Muscle layer of duodenum (tissue), 2 donors: Measurements from ENCODE around the gene SPON1.
"Not testable (repeated sequence)": the region's sequence is repeated elsewhere in the genome, so short reads cannot be mapped to it uniquely, and the experiment has no call there.

ENCODE experiments used
- H3K27ac ChIP-seq: one replicate; pipeline ENCODE4 v1.7.0; 2013; ENCODE audit warnings: mild to moderate bottlenecking, low read length
- H3K27me3 ChIP-seq: one replicate; pipeline ENCODE4 v1.7.0; 2013; ENCODE audit warnings: low read depth, mild to moderate bottlenecking, control low read depth, low read length
- H3K36me3 ChIP-seq, 2 donors: one replicate each; pipeline ENCODE4 v1.7.0; 2013; ENCODE audit warnings: low read length in 2 of 2, control low read depth in 1 of 2, mild to moderate bottlenecking in 1 of 2; ENCODE audit not compliant: insufficient read depth in 2 of 2, control insufficient read depth in 1 of 2
- H3K4me1 ChIP-seq, 2 donors: one replicate each; pipeline ENCODE4 v1.7.0; 2013; ENCODE audit warnings: low read length in 2 of 2, mild to moderate bottlenecking in 2 of 2, control low read depth in 1 of 2, moderate library complexity in 1 of 2; ENCODE audit not compliant: insufficient read depth in 2 of 2, control insufficient read depth in 1 of 2
- H3K4me3 ChIP-seq, 2 donors: one replicate each; pipeline ENCODE4 v1.7.0; 2013; ENCODE audit warnings: low read length in 2 of 2, low read depth in 1 of 2, mild to moderate bottlenecking in 1 of 2
- H3K9me3 ChIP-seq, 2 donors: one replicate each; pipeline ENCODE4 v1.7.0; 2013; ENCODE audit warnings: low read length in 2 of 2, control low read depth in 1 of 2, mild to moderate bottlenecking in 1 of 2; ENCODE audit not compliant: control insufficient read depth in 1 of 2
- donor health status: healthy.

SPON1 gene

DNA sequence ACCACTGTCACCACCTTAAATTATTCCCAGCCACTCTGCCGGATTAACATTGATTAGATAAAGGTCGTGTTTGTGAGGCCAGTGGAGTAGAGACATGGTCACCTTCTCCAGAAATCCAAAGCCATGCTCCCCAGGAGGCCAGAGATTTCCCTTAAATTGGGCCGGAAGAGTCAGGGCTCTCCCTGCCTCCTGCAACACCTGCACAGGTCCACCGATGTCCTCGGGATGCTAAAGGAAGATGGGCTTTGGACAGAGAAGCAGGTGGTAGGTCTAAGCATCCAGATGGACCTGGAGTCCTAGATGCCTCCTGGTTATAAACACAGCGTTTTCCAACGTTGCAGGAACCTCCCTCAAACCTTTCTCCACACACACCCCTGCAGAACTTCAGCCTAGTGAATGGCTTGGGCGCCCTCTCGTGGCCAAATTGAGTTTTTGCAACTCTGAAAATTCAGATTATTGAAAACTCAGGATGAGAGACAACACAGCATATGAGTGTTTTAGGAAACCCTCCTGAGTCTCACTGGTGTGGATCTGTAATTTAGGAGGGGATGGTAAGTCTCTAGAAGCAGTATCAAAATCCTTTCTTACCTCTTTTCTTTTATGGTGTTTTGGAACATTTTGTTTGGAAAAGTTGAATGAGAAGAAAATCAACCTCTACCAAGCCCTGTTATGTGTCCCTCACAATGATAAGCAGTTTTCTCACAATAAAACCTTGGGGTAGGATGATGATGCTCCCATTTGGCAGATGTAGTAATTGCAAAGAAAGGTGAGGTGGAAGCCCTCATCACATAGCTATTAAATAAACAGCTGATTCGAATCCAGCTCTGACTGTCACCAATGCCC lies 286.8 kb downstream of the SPON1 start:
- no peak overlapping the region for H3K4me3 ChIP-seq

DNA sequence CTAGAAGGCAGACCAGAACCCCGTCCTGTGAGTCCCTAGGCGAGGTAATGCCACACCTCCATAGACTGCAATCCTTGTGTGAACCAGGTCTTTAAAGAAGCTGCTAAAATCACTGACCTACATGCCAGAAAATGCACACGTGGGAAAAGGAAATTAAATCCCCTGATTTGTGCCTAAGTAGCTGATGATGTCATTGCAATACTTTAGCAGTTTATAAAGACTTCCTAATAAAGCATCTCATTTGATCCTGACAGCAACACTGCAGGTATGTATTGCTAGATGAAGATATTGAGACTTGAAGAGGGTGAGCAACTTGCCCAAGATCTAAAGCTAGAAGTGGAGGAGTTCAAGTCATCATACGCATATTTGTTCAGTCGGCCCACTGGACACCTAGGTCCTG lies 289.2 kb downstream of the SPON1 start:
- no peaks in the 10 kb centered on the region for H3K9me3 ChIP-seq
- peaks cover 0 to 9% of the 10 kb centered on the region in 2 donors for H3K36me3 ChIP-seq
- no peaks in the 10 kb centered on the region for H3K27me3 ChIP-seq
- peaks cover 5 to 44% of the 10 kb centered on the region in 2 donors for H3K4me1 ChIP-seq
- no peak overlapping the region for H3K4me3 ChIP-seq
- H3K27ac ChIP-seq: no peak overlapping the region

More for the DNA sequence above, 286.8 kb downstream of the SPON1 start:
- Histone ChIP-seq H3K27ac (no peak overlapping the region), H3K27me3 (no peaks in the 10 kb centered on the region), H3K36me3 (peaks cover 0 to 3% of the 10 kb centered on the region in 2 donors), H3K4me1 (peaks cover 5 to 31% of the 10 kb centered on the region in 2 donors), H3K9me3 (no peaks in the 10 kb centered on the region)

DNA sequence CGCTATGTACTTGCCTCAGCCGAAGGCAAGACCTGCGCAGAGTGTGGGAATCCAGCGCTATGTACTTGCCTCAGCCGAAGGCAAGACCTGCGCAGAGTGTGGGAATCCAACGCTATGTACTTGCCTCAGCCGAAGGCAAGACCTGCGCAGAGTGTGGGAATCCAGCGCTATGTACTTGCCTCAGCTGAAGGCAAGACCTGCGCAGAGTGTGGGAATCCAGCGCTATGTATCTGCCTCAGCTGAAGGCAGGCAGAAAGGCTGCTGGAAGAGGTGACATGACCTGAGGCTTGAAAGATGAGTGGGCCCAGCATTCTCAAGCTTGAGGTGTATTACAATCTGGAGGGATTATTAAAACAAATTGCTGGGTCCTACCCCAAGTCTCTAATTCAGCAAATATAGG lies 290.0 kb downstream of the SPON1 start:
- Histone ChIP-seq H3K4me1 (peaks cover 5 to 44% of the 10 kb centered on the region in 2 donors), H3K36me3 (peaks cover 0 to 16% of the 10 kb centered on the region in 2 donors)
- not testable (repeated sequence) for H3K27me3 ChIP-seq, H3K4me3 ChIP-seq, H3K9me3 ChIP-seq, H3K27ac ChIP-seq

DNA sequence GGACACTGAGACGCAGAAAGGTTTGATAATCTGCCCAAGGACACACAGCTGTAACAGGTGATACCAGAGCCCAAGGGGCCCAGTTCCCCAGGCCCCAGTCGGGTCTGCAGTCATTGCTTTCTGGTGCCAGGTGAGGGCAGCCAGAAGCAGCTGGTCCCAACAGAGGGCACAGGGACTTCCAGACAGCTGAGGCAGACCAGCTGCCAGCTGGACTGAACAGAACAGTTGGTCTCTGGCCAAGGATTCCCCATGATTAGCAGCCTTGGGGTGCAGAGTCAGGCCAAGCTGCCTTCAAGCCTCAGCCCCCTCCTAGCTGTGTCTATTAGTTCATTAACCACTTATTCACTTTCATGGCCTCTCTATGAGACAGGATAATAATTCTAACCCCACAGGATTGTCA lies 290.9 kb downstream of the SPON1 start:
- H3K27me3 ChIP-seq: no peaks in the 10 kb centered on the region
- peaks cover 0 to 21% of the 10 kb centered on the region in 2 donors for H3K36me3 ChIP-seq
- no peak overlapping the region for H3K4me3 ChIP-seq
- H3K27ac ChIP-seq: no peak overlapping the region
- no peaks in the 10 kb centered on the region for H3K9me3 ChIP-seq
- H3K4me1 ChIP-seq: peaks cover 12 to 38% of the 10 kb centered on the region in 2 donors

DNA sequence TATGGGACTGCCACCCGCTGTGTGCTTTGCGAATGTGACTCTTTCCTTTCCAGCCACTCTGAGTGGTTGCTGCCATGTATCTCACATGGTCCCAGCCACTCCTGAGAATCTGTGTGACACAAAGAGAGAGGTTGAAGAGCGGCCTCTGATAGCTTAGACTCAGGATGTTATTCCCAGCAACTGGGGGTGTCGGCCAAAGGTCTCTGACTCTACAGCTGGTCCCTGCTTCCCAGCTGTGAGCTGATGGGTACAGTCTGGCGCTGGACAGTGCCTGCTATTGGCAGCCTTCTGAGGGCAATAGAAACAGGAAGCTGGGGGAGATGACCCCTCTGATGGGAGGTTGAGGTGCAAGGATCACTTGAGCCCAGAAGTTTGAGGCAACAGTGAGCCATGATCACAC lies 291.3 kb downstream of the SPON1 start:
- peaks cover 0 to 22% of the 10 kb centered on the region in 2 donors for H3K36me3 ChIP-seq
- H3K27me3 ChIP-seq: no peaks in the 10 kb centered on the region
- no peak overlapping the region for H3K27ac ChIP-seq
- peaks cover 11 to 33% of the 10 kb centered on the region in 2 donors for H3K4me1 ChIP-seq
- no peaks in the 10 kb centered on the region for H3K9me3 ChIP-seq
- H3K4me3 ChIP-seq: no peak overlapping the region

DNA sequence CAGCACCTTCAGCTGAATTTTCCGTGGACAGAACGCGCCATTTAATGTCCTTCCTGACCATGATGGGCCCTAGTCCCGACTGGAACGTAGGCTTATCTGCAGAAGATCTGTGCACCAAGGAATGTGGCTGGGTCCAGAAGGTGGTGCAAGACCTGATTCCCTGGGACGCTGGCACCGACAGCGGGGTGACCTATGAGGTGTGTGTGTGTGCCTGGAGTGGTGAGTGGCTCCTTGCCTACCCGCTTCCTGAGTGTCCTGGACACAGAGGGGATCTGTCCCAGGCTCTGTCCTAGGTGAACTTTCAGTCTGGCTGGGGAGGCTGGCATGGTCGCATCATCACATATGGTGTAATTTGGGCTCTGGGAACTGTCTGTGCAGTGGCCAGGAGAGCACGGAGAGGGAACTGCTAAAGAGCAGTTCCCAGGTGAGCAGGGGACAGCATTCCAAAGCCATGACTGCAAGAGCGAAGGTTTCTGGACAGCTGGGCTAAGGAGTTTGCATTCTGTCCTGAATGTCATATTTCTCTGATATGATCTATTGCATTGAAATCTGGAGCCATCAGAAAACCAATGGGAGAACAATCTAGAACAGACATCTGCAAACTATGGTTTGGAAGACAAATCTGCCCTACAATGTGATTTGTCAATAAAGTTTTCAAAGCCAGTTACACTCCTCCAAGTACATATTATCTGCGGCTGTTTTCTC lies 292.2 kb downstream of the SPON1 start:
- Histone ChIP-seq H3K4me3 (no peak overlapping the region), H3K4me1 (peaks cover 7 to 27% of the 10 kb centered on the region in 2 donors), H3K27me3 (no peaks in the 10 kb centered on the region), H3K27ac (no peak overlapping the region), H3K36me3 (peaks cover 0 to 29% of the 10 kb centered on the region in 2 donors), H3K9me3 (no peaks in the 10 kb centered on the region)

DNA sequence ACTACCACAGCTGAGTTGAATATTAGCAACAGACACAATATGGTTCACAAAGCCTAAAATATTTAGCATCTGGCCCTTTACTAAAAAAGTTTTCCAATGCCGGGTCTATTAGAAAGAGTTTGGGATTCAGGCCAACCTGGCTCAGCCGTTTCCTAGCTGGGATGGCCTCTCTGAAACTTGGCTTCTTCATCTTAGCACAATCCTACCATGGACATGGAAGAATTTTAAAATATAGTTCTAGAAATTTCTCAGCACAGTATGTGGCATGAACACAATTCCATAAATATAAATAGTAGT lies 292.7 kb downstream of the SPON1 start:
- peaks cover 0 to 34% of the 10 kb centered on the region in 2 donors for H3K36me3 ChIP-seq
- H3K9me3 ChIP-seq: no peaks in the 10 kb centered on the region
- H3K4me3 ChIP-seq: no peak overlapping the region
- H3K27ac ChIP-seq: no peak overlapping the region
- peaks cover 7 to 25% of the 10 kb centered on the region in 2 donors for H3K4me1 ChIP-seq
- no peaks in the 10 kb centered on the region for H3K27me3 ChIP-seq

DNA sequence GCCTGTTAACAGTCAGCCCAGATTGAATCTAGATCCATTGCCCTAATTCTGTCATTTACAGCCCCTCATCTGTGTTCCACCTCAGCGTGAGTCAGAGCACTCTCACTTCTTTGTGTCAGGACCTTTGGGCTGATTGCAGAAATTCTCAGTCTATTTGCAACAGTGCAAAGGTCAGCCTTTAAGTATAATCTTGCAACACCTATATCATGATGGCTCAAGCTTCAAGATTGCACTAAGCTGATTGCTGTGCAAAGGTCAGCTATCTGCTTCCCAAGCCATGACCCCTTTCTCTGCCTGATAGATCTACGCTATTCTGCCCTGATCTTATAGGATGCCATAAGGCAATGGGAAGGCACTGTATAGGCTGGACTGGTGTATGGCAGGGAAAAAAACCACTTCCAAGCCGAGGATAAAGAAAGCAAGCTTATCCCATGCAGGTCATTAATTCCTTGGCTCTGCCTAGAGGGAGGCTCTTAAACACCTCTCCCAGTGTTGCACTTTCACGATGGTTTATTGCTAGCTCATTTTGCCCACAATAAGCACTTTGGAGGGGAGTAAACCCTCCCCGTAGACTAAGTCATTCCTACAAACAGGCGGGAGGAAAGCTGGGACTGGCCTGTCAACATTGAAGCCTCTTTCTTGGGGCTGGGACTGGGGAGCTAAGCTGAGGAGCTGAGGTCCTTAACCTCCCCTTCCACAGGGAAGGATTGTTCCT lies 295.9 kb downstream of the SPON1 start:
- Histone ChIP-seq H3K27ac (no peak overlapping the region), H3K9me3 (no peaks in the 10 kb centered on the region), H3K4me1 (peaks cover 11 to 22% of the 10 kb centered on the region in 2 donors), H3K27me3 (no peaks in the 10 kb centered on the region), H3K36me3 (peaks cover 5 to 45% of the 10 kb centered on the region in 2 donors), H3K4me3 (no peak overlapping the region)

DNA sequence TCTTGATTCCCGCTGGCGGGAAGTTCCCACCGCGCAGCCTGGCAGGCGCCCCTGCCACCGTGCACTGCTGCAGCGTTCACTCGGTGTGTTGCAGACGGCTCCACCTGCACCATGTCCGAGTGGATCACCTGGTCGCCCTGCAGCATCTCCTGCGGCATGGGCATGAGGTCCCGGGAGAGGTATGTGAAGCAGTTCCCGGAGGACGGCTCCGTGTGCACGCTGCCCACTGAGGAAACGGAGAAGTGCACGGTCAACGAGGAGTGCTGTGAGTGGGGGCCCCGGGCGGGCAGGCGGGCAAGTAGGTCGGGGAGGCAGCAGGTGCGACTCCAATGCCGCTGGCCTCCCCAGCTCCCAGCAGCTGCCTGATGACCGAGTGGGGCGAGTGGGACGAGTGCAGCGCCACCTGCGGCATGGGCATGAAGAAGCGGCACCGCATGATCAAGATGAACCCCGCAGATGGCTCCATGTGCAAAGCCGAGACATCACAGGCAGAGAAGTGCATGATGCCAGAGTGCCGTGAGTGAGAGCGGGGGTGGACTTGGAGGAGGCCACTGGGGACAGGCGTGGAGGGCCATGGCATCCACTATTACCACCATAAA lies 296.8 kb downstream of the SPON1 start:
- H3K36me3 ChIP-seq: peaks cover 5 to 51% of the 10 kb centered on the region in 2 donors
- H3K27me3 ChIP-seq: no peaks in the 10 kb centered on the region
- H3K4me3 ChIP-seq: no peak overlapping the region
- H3K27ac ChIP-seq: no peak overlapping the region
- H3K4me1 ChIP-seq: peaks cover 11 to 13% of the 10 kb centered on the region in 2 donors
- no peaks in the 10 kb centered on the region for H3K9me3 ChIP-seq

DNA sequence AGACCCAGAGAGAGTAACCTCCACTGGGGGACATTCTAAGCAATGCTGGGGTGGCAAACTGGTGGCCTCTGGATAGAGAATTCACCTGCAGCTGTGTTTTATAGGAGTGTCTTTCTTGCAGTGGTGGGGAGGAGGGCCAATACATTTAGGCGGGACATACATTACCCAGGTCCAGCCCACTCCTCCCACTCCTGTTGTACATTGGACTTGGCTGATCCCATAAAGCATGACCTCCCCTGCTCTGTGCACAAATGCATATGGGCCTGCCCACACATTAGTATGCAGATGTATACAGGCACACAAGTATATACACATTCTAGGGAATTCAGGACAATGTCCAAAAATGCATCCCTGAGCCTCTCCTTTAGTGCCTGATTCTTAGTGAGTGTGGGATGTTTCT lies 297.4 kb downstream of the SPON1 start:
- peaks cover 7 to 57% of the 10 kb centered on the region in 2 donors for H3K36me3 ChIP-seq
- no peaks in the 10 kb centered on the region for H3K9me3 ChIP-seq
- H3K27ac ChIP-seq: no peak overlapping the region
- H3K4me3 ChIP-seq: no peak overlapping the region
- peaks cover 7 to 11% of the 10 kb centered on the region in 2 donors for H3K4me1 ChIP-seq
- no peaks in the 10 kb centered on the region for H3K27me3 ChIP-seq

DNA sequence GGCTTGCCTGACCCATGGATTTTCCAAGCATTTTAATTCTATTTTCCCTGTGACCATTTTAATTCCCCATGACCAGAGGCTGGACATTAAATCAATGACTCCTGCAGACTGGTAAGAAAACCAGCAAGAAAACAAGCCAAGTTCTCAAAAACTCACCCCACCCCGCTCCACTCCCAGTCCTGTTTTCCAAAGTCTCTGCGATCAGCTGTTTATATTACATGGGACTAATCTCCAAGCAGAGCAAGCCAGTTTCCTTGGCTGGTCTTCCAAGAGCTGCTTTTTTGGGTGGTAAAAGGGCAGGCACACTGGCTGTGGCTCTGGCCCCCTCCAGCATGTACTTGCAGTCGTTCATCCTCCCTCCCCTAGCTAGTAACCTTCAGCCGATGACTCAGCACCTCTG lies 298.5 kb downstream of the SPON1 start:
- H3K4me3 ChIP-seq: no peak overlapping the region
- peaks cover 18 to 66% of the 10 kb centered on the region in 2 donors for H3K36me3 ChIP-seq
- no peak overlapping the region for H3K27ac ChIP-seq
- H3K9me3 ChIP-seq: no peaks in the 10 kb centered on the region
- no peaks in the 10 kb centered on the region for H3K27me3 ChIP-seq
- H3K4me1 ChIP-seq: peaks cover 0 to 11% of the 10 kb centered on the region in 2 donors
